ENCODE data around the gene KLC1.
"Not testable (repeated sequence)": the region's sequence is repeated elsewhere in the genome, so short reads cannot be mapped to it uniquely, and the experiment has no call there.

Gene KLC1

GRCh38 chr14:103626146-103626850 lies 2.7 kb upstream of the KLC1 start:
- DNase-seq: no peak

- no peak for DNase-seq
Measured at GRCh38 chr14:103627073-103628025, 1.7 kb upstream of the KLC1 start.

- DNase-seq: peak; percentile 91
Measured at GRCh38 chr14:103628221-103628683, 759 bp upstream of the KLC1 start.

GRCh38 chr14:103629503-103630121 lies 601 bp downstream of the KLC1 start:
- peak; percentile 64 for DNase-seq

- DNase-seq: no peak
Measured at GRCh38 chr14:103630364-103631108, 1.5 kb downstream of the KLC1 start.

- DNase-seq: no peak
Measured at GRCh38 chr14:103633391-103633790, 4.4 kb downstream of the KLC1 start.

GRCh38 chr14:103634156-103634555 lies 5.1 kb downstream of the KLC1 start:
- DNase-seq: no peak

- no peak for DNase-seq
Measured at GRCh38 chr14:103638594-103638993, 9.6 kb downstream of the KLC1 start.

GRCh38 chr14:103641161-103641560 lies 12.2 kb downstream of the KLC1 start:
- DNase-seq: no peak

GRCh38 chr14:103646189-103646588 lies 17.2 kb downstream of the KLC1 start:
- no peak for DNase-seq

GRCh38 chr14:103649001-103649400 lies 20.0 kb downstream of the KLC1 start:
- DNase-seq: no peak

- no peak for DNase-seq
Measured at GRCh38 chr14:103650213-103650612, 21.2 kb downstream of the KLC1 start.

GRCh38 chr14:103651585-103651984 lies 22.6 kb downstream of the KLC1 start:
- DNase-seq: no peak

GRCh38 chr14:103652806-103653205 lies 23.8 kb downstream of the KLC1 start:
- no peak for DNase-seq

GRCh38 chr14:103653336-103653735 lies 24.3 kb downstream of the KLC1 start:
- DNase-seq: not testable (repeated sequence)

- DNase-seq: no peak
Measured at GRCh38 chr14:103653805-103654204, 24.8 kb downstream of the KLC1 start.

GRCh38 chr14:103654619-103655018 lies 25.6 kb downstream of the KLC1 start:
- DNase-seq: no peak

- no peak for DNase-seq
Measured at GRCh38 chr14:103656031-103656755, 27.2 kb downstream of the KLC1 start.

GRCh38 chr14:103656756-103657133 lies 27.7 kb downstream of the KLC1 start:
- no peak for DNase-seq

GRCh38 chr14:103657471-103657870 lies 28.5 kb downstream of the KLC1 start:
- DNase-seq: no peak

- no peak for DNase-seq
Measured at GRCh38 chr14:103659631-103660030, 30.6 kb downstream of the KLC1 start.

- DNase-seq: no peak
Measured at GRCh38 chr14:103662029-103662428, 33.0 kb downstream of the KLC1 start.

All from islet precursor cell (in vitro differentiated cells).